ENCODE measurements around the gene NBPF4.
"Not testable (repeated sequence)": the region's sequence is repeated elsewhere in the genome, so short reads cannot be mapped to it uniquely, and the experiment has no call there.

NBPF4 gene, protein sequence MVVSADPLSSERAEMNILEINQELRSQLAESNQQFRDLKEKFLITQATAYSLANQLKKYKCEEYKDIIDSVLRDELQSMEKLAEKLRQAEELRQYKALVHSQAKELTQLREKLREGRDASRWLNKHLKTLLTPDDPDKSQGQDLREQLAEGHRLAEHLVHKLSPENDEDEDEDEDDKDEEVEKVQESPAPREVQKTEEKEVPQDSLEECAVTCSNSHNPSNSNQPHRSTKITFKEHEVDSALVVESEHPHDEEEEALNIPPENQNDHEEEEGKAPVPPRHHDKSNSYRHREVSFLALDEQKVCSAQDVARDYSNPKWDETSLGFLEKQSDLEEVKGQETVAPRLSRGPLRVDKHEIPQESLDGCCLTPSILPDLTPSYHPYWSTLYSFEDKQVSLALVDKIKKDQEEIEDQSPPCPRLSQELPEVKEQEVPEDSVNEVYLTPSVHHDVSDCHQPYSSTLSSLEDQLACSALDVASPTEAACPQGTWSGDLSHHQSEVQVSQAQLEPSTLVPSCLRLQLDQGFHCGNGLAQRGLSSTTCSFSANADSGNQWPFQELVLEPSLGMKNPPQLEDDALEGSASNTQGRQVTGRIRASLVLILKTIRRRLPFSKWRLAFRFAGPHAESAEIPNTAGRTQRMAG

DNA sequence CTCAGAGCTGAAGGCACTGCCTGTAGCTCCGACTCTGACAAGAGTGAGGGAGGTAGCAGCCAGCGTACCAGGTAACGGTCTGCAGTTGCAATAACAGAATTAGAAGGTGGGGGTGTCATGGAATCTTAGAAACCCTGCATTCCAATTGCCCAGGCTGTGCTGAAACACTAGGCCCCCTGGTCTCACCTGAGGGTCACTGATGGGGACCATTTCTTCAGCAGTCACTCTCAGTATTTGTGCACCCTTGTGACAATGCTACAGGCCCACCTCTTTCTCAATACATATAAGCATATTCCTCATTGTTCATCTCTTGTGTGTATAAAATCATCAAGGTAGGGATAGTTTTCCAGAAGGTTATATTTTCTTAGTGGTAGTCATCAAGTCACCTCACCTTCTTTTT, at the start of gene NBPF4:
TSS of gene NBPF4 (minus strand) at position 101 of the 400 bp plus-strand sequence. CDS start 315 bp downstream, outside the sequence.
- DNase-seq (ENCODE audit: low spot score): not testable (repeated sequence)

DNA sequence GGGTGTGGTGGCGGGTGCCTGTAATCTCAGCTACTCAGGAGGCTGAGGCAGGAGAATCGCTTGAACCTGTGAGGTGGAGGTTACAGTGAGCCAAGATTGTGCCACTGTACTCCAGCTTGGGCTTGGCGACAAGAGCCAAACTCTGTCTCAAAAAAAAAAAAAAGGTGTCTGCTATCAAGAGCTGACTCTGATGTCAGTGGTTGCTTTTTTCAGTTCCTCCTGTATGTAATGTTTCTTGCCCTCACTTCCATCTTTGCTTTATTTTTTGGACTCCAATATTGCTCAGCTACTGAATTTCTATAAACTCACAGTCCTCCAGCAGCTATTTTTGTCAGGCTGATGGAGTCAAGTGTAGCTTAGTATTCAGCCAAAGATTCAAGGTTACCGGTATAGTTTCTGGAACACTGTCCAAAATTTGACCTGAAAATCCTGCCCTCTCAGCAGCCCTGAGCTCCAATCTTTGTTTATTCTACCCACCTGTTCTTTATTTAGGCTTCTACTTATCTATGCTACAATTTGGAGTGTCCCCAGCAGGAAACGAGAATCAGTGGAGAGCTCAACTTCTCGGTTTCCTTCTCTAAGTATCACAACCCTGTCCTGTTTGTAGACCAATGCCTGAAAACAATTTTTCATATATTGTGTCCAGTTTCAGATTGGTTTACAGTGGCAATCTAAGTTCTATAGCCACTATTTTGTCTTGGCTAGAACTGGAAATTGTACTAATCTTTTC, 38.8 kb upstream of the NBPF4 start:
- not testable (repeated sequence) for DNase-seq (ENCODE audit: low spot score)

DNA sequence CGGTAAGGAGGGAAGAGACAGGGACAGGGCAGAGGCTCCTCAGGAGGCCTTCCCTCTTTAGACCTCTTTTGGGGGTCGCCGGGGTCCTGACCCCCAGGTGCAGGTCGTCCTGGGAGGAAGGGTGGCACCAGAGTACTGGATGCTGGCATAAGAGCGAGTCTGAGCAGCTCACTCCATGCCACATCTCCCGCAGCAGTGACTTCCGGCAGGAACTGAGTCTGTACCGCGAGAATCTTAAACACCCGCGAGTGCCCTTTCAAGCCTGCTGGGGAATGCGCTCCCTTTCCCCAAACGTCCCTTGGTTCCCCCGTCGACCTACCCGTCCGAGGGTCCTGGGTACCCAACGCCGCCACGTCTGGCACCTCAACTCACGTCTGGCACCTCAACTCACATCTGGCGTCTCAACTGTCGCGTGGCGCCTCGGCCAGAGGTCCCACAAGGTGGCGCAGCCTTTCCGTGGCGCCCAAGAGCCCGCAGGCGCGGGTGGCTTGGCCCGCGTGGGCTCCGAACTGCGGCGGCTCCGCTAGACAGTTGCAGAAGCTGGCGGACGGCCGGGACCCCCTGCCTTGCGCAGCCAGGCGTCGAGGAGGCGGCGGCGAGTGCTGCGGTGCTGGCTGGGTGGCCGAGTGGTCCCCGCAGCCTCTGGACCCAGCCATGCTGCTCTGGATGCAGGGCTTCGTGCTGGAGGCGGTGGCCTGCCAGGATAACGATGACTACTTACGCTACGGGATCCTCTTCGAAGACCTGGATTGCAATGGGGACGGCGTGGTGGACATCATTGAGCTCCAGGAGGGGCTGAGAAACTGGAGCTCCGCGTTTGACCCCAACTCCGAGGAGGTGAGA, 28.8 kb upstream of the NBPF4 start:
- DNase-seq (ENCODE audit: low spot score): not testable (repeated sequence)

DNA sequence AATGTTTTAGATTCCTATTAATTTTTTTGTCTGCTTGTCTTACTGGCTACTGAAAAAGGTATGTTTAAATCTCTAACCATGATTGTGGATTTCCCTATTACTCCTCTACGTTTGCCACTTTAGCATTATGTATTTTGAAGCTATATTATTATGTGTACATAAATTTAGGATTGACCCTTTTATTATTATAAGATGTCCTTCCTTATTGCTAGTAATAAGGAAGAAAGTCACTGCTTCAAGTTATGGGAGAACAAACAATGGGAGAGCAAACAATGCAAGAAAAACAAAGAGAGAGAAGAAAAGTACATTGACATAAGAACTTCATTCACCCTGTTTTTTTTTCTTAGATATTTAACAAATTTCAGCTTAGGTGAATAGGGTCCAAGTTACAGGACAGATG, 23.2 kb upstream of the NBPF4 start:
- not testable (repeated sequence) for DNase-seq (ENCODE audit: low spot score)

DNA sequence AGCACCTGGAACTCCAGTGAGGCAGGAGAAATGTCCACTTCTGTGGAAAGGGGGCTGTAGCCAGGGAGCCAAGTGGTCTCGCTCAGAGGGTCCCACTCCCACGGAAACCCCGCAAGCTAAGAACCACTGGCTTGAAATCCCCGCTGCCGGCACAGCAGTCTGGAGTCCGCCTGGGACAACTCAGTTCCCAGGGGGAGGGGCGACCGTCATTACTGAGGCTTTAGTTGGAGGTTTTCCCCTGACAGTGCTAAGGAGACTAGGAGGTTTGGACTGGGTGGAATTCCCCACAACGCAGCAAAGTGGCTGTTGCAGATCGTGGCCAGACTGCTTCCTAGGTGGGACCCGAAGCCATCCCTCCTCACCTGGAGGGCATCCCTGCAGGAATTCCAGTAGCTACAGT, 18.1 kb upstream of the NBPF4 start:
- not testable (repeated sequence) for DNase-seq (ENCODE audit: low spot score)

DNA sequence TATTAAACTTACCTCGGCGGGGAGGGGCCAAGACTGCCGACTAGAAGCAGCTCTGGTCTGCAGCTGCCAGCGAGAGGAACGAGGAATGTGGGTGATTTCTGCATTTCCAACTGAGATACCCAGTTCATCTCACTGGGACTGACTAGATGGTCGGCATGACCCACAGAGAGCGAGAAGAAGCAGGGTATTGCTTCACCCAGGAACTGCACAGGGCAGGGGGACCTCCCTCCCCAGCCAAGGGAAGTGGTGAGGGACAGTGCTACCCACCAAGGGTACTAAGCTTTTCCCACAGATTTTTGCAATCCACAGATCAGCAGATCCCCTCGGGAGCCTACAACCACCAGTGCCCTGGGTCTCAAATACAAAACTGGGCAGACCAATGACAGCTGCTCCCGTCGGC, 17.6 kb upstream of the NBPF4 start:
- not testable (repeated sequence) for DNase-seq (ENCODE audit: low spot score)

DNA sequence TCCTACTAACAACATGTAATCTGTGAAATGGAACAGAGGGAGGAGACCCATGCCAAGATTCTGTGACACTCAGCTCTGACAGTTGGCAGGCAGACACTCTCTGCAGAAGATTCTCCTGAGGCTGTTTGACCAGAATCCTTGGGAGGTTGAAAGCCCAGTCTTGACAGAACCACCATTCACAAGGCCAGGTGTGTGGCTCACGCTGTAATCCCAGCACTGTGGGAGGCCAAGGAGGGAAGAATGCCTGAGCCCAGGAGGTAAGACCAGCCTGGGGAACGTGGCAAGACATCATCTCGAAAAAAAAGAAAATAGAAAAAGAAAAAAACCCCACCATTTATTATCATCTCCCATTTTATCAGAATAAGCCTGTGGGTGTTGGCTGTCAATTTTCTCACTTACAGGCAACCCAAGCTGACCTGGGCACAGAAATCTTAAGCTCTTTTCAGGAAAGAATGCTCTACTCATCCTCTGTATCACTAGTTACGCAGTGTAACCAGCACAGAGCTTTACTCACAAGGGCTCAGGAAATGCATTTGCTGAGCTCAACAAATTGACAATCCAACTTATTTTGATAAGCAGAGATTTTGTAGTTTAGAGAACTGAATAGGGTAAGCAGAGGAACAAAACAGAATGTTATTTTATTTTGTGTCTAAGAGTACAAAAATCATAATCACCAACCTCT, 16.8 kb upstream of the NBPF4 start:
- not testable (repeated sequence) for DNase-seq (ENCODE audit: low spot score)

DNA sequence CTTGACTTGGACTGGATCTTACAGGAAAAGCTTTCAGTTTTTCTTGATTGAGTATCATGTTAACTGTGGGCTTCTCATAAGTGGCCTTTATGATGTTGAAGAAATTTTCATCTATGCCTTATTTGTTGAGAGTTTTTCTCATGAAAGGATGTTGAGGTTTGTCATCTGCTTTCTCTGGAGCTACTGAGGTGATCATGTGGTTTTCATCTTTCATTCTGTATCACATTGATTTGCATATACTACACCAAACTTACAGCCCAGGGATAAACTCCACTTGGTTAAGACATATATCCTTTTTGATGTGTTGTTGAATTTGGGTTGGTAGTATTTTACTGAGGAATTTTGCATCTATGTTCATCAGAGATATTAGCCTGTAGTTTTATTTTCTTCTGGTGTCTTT, 11.6 kb upstream of the NBPF4 start:
- DNase-seq (ENCODE audit: low spot score): not testable (repeated sequence)

DNA sequence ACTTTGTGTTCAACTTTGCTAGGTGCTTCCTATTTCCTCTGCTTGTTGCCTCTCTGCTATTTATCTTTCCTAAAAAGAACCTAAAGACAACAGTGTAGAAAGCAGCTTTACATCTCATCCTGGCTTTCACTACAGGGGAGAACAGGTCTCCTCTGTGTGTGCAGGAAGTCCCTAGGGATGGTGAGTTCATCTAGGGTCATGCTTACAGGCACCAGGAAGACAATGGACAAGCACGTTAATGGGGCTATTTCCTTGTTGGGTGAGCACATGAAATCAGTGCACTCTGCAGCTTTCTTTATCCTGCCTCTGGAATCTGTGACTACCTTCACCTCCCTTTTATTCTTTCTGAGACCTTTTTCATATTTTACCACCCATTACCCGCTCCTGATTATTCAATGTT, 4.5 kb downstream of the NBPF4 start:
- DNase-seq (ENCODE audit: low spot score): not testable (repeated sequence)

DNA sequence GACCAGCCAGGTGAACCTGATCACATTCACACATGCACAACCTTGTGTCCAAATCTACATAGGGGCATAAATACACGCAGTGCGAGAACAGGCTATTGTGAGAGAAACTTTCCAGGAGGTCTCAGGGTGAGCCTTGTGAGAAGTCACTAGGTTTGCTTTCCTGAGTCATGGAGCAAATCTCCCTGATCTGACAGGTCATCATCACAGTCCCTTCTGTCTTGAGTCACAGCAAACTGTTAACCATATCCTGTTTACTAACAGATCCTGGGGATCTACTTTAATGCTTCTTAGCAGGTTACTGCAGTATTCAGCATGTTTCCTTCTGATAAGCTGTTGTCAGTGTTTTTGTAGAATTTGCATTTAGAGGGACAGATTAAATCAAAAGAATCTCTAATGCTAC, 8.6 kb downstream of the NBPF4 start:
- DNase-seq (ENCODE audit: low spot score): not testable (repeated sequence)

DNA sequence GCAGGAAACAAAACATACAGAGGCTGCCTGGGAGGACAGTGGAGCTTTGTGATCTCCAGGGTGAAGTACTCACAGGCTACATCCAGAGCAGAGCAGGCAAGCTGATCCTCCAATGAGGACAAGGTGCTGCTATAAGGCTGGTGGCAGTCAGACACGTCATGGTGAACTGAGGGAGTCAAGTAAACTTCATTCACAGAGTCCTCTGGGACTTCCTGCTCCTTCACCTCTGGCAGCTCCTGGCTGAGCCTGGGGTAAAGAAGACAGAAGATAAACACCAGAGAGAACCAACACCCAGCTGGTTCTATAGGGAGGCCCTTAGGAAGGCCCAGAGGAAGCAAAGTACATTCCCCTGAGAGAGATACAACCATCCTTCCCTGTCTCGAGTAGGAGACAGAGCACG, 11.7 kb downstream of the NBPF4 start:
- DNase-seq (ENCODE audit: low spot score): not testable (repeated sequence)

DNA sequence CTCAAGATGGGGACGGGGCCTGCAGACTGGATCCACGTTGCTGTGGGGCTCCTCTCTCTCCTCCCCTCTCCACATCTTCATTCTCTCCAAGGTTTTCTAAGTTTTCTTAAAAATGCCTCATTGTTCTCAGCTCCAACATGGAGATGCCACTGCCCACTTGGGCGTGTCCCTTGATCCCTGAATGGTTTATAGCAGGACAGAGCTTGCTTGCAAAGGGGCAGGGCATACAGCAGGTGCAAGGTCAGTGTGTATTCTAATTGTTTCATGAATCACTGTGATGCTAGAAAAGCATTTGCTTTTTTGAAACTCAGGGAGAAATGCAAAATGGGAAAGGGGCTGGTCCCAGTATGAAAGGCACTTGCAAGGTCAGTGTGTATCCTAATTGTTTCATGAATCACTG, 13.9 kb downstream of the NBPF4 start:
- not testable (repeated sequence) for DNase-seq (ENCODE audit: low spot score)

DNA sequence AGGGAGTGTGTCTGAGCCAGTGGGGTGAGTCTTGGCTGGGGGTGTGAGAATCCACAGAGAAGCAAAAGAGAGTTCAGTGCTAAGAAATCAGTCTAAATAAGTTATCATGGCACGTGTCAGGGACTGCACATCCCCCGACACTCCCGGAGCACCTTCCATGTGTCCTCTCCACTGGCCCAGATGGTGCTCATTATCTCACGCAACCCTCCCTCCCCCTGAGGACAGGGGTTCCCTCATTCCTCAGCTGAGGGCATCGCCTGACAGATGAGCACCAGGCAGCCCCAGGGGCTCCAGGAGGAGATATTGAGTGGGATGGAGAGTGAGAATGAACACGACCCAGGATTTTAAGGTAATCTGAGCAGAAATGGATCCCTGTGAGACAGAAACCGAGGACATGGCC, 16.1 kb downstream of the NBPF4 start:
- DNase-seq (ENCODE audit: low spot score): not testable (repeated sequence)

DNA sequence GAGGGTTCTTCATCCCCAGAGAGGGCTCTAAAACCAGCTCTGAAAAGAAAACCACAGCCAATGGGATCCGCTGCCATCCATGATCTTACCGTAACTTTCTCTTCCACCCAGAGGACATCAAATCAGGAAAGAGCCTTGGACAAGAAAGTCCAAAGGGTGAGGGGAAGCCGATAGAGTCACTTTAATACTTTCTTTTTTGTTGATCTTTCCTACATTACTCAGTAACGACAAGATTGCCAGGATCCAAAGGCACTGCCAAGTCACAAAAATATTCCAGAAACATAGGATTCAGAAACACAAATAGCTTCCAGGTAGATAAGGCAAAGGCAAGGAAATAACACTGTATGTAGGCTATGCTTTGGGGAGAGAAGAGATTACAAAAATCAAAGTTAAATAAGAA, 17.0 kb downstream of the NBPF4 start:
- not testable (repeated sequence) for DNase-seq (ENCODE audit: low spot score)

DNA sequence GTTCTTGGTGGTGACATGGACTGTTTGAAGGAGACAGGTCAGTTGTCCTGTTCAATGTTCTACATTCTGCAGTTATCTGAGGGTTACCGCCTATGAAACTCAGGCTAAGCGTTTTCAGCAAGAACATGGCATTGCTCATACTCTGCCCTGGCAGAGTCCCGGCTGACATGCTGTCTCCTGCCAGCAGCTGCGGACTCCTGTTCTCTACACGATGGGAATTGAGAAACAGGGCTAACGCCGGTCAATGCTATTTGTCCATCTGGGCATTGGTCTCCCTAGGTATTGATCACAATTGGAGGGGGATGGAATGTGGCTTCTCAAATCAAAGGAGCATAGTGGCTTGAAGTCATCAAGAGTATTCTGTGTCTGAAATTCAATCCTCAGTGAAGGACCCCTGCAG, 20.6 kb downstream of the NBPF4 start:
- DNase-seq (ENCODE audit: low spot score): not testable (repeated sequence)

DNA sequence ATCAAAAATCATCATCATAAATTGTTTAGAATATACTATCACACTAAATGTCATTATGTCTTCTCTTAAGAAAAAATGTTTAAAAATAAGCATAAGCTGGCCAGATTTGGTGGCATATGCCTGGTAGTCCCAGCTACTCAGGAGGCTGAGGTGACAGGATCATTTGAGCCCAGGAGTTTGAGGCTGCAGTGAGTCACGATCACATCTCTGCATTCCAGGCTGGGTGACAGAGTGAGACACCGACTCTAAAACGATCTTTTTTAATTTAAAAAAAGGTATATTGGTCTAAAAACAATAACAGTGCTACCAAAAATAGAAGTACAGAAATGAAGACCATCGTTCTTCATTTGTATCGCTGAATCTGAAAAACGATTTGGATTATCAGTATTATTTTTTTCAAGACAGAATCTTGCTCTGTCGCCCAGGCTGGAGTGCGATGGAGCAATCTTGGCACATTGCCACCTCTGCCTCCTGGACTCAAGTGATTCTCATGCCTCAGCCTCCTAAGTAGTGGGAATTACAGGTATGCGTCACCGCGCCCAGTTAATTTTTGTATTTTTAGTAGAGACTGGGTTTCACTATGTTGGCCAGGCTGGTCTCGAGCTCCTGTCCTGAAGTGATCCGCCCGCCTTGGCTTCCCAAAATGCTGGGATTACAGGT, 26.2 kb downstream of the NBPF4 start:
- not testable (repeated sequence) for DNase-seq (ENCODE audit: low spot score)

DNA sequence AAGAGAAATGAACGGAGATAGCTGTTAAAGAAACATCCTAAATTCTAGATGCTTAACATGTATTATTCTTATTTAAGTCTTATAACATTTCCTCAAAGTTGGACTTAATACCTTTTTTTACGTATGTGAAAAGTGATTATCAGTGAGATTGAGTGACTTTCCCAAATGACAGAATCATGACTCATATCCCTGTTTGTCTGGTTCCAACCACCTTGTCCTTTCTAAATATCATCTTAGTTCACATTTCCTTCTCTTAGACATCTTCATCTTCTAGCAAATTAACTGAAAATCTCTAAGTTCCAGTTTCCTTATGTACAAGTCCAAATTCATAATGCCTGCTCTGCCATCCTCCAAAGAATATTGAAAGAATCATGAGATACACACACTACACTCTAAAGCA, 26.9 kb downstream of the NBPF4 start:
- not testable (repeated sequence) for DNase-seq (ENCODE audit: low spot score)

DNA sequence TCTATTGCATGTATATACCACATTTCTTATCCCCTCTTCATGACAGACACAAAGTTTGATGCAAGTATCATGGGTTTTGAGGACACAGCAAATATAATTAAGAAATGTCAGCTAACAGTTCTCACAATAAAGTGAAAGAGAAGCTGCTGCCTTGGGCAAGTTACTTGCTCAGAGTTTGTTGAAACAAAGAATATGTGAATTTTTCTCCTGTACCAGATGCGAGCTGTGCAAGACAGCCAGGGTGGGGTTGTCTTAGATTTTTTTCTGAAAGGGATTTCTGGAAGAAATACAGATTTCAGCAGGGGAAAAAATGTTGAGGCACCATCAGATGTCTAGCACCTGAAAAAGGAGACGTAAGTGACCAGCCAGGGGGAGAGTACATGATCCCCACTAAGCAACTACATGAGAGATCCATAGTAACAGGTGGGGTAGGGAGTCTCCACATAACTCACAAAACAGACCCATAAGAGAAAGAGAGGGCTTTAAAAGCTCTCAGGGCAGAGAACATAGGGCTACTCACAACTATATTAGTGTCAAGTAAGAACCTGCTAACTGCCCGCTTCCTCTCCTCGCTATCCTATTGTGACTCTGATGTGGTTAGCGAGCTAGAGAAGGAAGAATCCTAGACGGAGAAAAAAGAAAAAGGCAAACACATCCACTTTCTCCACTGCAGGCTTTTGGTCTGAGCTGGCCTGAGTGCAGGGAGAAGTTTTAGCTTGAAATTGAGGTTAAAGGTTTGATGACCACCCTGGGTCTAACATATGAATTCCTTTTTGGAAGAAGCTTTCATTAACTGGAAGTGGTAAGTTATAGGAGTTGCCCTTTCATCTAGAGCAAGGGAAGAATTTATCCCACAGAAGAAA, 27.6 kb downstream of the NBPF4 start:
- not testable (repeated sequence) for DNase-seq (ENCODE audit: low spot score)

DNA sequence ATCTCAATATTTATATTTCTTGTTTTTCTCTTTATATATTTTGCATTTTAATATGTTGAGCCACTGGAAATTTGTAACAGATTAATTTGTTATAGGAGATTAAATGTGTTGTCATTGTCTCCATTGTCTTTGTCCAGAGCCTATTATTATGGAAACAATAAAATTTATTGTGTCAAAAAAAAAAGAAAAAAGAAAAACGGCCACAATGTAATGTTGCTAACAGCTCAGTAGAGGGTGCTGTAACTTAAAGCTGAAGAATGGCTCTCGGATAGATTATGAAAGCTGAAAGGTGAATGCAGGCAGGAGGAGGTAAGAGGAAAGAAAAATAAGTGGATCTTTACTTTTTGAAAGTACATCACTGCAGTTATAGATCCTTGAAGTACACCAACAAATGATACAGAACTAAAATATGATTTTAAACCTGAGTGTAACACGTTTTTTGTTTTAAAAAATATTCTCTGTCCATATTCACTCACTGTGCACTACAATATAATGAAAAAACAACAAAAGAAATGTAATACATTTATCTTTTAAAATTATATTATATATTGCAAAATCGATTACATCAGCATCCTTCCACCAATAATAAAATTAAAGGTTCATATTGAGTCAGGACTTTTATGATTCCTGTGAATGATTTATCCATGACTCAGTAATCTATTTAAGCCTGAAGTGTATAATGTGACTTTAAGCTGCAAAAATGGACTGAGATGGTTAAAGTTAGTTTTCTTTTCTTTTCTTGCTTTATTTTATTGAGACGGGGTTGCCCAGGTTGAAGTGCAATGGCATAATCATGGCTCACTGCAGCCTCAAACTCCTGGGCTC, 29.0 kb downstream of the NBPF4 start:
- not testable (repeated sequence) for DNase-seq (ENCODE audit: low spot score)
